Measurements from ENCODE around the gene LBH. TPM values are rescaled to one million over a fixed set of nuclear protein-coding genes. Genes with fewer than 3 reads are reported as not detected.

Gene LBH
- total RNA-seq, 2 experiments from 2014 or later: 3.0 to 3.7 TPM

- Histone ChIP-seq H3K9me2 (ENCODE audit: insufficient read depth, low read length) (no peaks in the 10 kb centered on the region), H3K4me3 (ENCODE audit: low read depth, low read length, poor library complexity, severe bottlenecking) (no peak overlapping the region), H3K79me2 (ENCODE audit: insufficient read depth, low read depth, low read length) (no peaks in the 10 kb centered on the region), H3K36me3 (ENCODE audit: insufficient read depth, low read length) (no peaks in the 10 kb centered on the region), H4K20me1 (ENCODE audit: insufficient read depth, low read length) (no peaks in the 10 kb centered on the region), H3K9me3 (ENCODE audit: low read length) (no peaks in the 10 kb centered on the region), H3K27ac (ENCODE audit: low read depth, low read length, poor library complexity, severe bottlenecking) (no peak overlapping the region), H3K4me1 (ENCODE audit: insufficient read depth, low read length, poor library complexity, severe bottlenecking) (peaks cover 22% of the 10 kb centered on the region), H2AFZ (ENCODE audit: low read length) (peak overlapping the region; percentile 81; the same call in 1 of the 2 replicates), H3K4me2 (ENCODE audit: low read length) (peak overlapping the region; percentile 39; the same call in 1 of the 2 replicates)
- intact Hi-C loops (cut with micrococcal nuclease; ENCODE audit: unreplicated experiment): loop anchor here (2.0 kb wide), 1 partner anchor 70 kb away; no protein-coding TSS in a partner anchor
- no TSS peak for BruUV-seq (replicated peaks)
- TF ChIP-seq EZH2phosphoT487 (IDR thresholded peaks at IDR 0.05; ENCODE audit: borderline replicate concordance, low read depth, low read length) (no peak), CTCF (conservative IDR thresholded peaks at IDR 0.05; ENCODE audit: low read length) (no peak)
- CTCF ChIA-PET (ENCODE audit: unreplicated experiment): interaction anchor here (0.9 kb wide), 1 partner anchor 14 kb away, joined by 3 read pairs; no protein-coding TSS in a partner anchor
- POLR2A ChIA-PET: interaction anchor here (0.5 to 3.7 kb wide), 10 partner anchors 10 to 202 kb away, joined by 3 to 30 read pairs (median 5); no protein-coding TSS in a partner anchor
- no peak for DNase-seq (ENCODE audit: low spot score)
These were observed 35.4 kb downstream of the LBH start for GRCh38 chr2:30266705-30267104.

DNA sequence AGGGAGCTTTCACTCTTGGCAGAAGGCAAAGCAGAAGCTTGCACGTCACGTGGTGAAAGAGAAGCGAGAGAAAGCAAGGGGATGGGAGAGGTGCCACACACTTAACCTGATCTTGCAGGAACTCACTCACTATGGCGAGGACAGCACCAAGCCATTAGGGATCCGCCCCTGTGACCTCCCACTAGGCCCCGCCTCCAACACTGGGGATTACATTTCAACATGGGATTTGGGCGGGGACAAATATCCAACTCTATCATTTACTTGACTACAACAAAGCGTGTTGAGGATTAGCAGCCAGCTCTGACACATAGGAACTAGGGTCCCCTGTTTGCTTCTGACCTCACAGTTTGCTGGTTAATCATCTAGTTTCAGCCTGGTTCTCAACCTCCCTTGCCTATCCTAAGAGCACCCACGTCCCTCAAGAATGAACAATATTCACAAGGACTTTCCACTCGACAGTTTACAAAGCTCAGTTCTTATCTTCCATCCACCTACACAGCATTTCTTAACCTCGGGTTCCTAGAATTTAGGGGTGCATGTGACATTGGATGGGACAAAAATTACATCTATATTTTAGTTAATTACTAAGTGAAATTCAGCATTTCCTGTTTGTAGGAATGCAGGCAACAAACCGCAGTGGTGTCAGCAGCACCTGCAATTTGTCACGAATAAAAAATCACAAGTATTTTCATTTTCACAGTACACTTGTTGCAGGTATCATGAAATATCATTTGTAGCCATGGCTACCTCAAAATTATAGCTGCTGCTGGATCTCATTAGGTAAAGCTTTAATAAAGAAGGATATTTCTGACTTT lies 36.0 kb downstream of the LBH start:
- no peaks in the 10 kb centered on the region for H3K79me2 ChIP-seq (ENCODE audit: insufficient read depth, low read depth, low read length)
- intact Hi-C loops (cut with micrococcal nuclease; ENCODE audit: unreplicated experiment): loop anchor here (2.0 kb wide), 1 partner anchor 69 kb away; no protein-coding TSS in a partner anchor
- H3K4me3 ChIP-seq (ENCODE audit: low read depth, low read length, poor library complexity, severe bottlenecking): no peak overlapping the region
- no peak for DNase-seq (ENCODE audit: low spot score)
- no peaks in the 10 kb centered on the region for H3K9me2 ChIP-seq (ENCODE audit: insufficient read depth, low read length)
- H4K20me1 ChIP-seq (ENCODE audit: insufficient read depth, low read length): no peaks in the 10 kb centered on the region
- H2AFZ ChIP-seq (ENCODE audit: low read length): peak overlapping the region; percentile 81; the same call in 1 of the 2 replicates
- TF ChIP-seq CTCF (conservative IDR thresholded peaks at IDR 0.05; ENCODE audit: low read length) (no peak), EZH2phosphoT487 (IDR thresholded peaks at IDR 0.05; ENCODE audit: borderline replicate concordance, low read depth, low read length) (no peak)
- peaks cover 22% of the 10 kb centered on the region for H3K4me1 ChIP-seq (ENCODE audit: insufficient read depth, low read length, poor library complexity, severe bottlenecking)
- no TSS peak for BruUV-seq (replicated peaks)
- no peaks in the 10 kb centered on the region for H3K9me3 ChIP-seq (ENCODE audit: low read length)
- no peak overlapping the region for H3K27ac ChIP-seq (ENCODE audit: low read depth, low read length, poor library complexity, severe bottlenecking)
- H3K4me2 ChIP-seq (ENCODE audit: low read length): no peak overlapping the region
- no peaks in the 10 kb centered on the region for H3K36me3 ChIP-seq (ENCODE audit: insufficient read depth, low read length)
- ChIA-PET CTCF (ENCODE audit: unreplicated experiment) (interaction anchor here (0.5 kb wide), 1 partner anchor 36 kb away, joined by 4 read pairs; no protein-coding TSS in a partner anchor), POLR2A (interaction anchor here (0.6 to 3.7 kb wide), 14 partner anchors 9 to 963 kb away, joined by 3 to 30 read pairs (median 5); no protein-coding TSS in a partner anchor)

Data from OCI-LY7 (cell line).